IPS-15b (cell line): Measurements from ENCODE around the gene CACNA2D4.

Source experiments
- H3K27me3 ChIP-seq: one replicate; pipeline ENCODE4 v1.6.1; 2013; ENCODE audit warnings: low read length; ENCODE audit not compliant: control insufficient read depth, insufficient read depth
- H3K36me3 ChIP-seq: one replicate; pipeline ENCODE4 v1.6.1; 2013; ENCODE audit warnings: low read length; ENCODE audit not compliant: control insufficient read depth, insufficient read depth
- H3K4me1 ChIP-seq: one replicate; pipeline ENCODE4 v1.6.1; 2013; ENCODE audit warnings: mild to moderate bottlenecking, low read length; ENCODE audit not compliant: control insufficient read depth, insufficient read depth
- H3K4me3 ChIP-seq: one replicate; pipeline ENCODE4 v1.5.1; 2013; ENCODE audit warnings: low read depth, low read length
- H3K9ac ChIP-seq: one replicate; pipeline ENCODE4 v1.6.1; 2013; ENCODE audit warnings: low read depth, mild to moderate bottlenecking, low read length
- H3K9me3 ChIP-seq: one replicate; pipeline ENCODE4 v1.6.1; 2013; ENCODE audit warnings: mild to moderate bottlenecking, low read length; ENCODE audit not compliant: control insufficient read depth, insufficient read depth

Gene CACNA2D4

GRCh38 chr12:1750300-1750699, 168.2 kb downstream of the CACNA2D4 start:
- Histone ChIP-seq H3K36me3 (no peaks in the 10 kb centered on the region), H3K27me3 (no peaks in the 10 kb centered on the region), H3K9ac (no peak overlapping the region), H3K4me1 (no peaks in the 10 kb centered on the region), H3K9me3 (no peaks in the 10 kb centered on the region), H3K4me3 (no peak overlapping the region)

- Histone ChIP-seq H3K36me3 (no peaks in the 10 kb centered on the region), H3K9me3 (no peaks in the 10 kb centered on the region), H3K9ac (no peak overlapping the region), H3K4me3 (no peak overlapping the region), H3K4me1 (no peaks in the 10 kb centered on the region), H3K27me3 (no peaks in the 10 kb centered on the region)
Observed at GRCh38 chr12:1749019-1749418, 169.4 kb downstream of the CACNA2D4 start.

- no peaks in the 10 kb centered on the region for H3K27me3 ChIP-seq
- H3K9ac ChIP-seq: no peak overlapping the region
- H3K4me3 ChIP-seq: no peak overlapping the region
- H3K9me3 ChIP-seq: no peaks in the 10 kb centered on the region
- H3K36me3 ChIP-seq: no peaks in the 10 kb centered on the region
- H3K4me1 ChIP-seq: no peaks in the 10 kb centered on the region
Observed at GRCh38 chr12:1747609-1748008, 170.8 kb downstream of the CACNA2D4 start.

GRCh38 chr12:1744932-1745331, 173.5 kb downstream of the CACNA2D4 start:
- Histone ChIP-seq H3K27me3 (no peaks in the 10 kb centered on the region), H3K4me3 (no peak overlapping the region), H3K9me3 (no peaks in the 10 kb centered on the region), H3K36me3 (no peaks in the 10 kb centered on the region), H3K4me1 (peaks cover 5% of the 10 kb centered on the region), H3K9ac (no peak overlapping the region)
